Smooth muscle cell (in vitro differentiated cells): ENCODE data around the gene HNRNPK. TPM values are rescaled to one million over a fixed set of nuclear protein-coding genes. Genes with fewer than 3 reads are reported as not detected.

Experiments
- DNase-seq: peaks from one replicate; lab custom pipeline; 2025; ENCODE audit not compliant: unreplicated experiment; lab: John Stamatoyannopoulos, UW
- H2AFZ ChIP-seq: fragments of 200-600 bp; sonication (generic); 2 replicates; pipeline ENCODE4 v1.6.0; 2016; ENCODE audit warnings: antibody characterized with exemption, low read depth, mild to moderate bottlenecking
- H3F3A ChIP-seq: fragments of 200-600 bp; sonication (generic); 2 replicates; pipeline ENCODE4 v1.6.0; 2017; ENCODE audit warnings: antibody characterized with exemption, low read depth
- H3K27ac ChIP-seq: fragments of 200-600 bp; sonication (generic); 2 replicates; pipeline ENCODE4 v1.5.1; 2016; ENCODE audit warnings: low read depth, mild to moderate bottlenecking
- H3K27me3 ChIP-seq: fragments of 200-600 bp; sonication (generic); 2 replicates; pipeline ENCODE4 v1.6.1; 2016; ENCODE audit warnings: low read depth, mild to moderate bottlenecking
- H3K36me3 ChIP-seq: fragments of 200-600 bp; sonication (generic); 2 replicates; pipeline ENCODE4 v1.5.1; 2016; ENCODE audit warnings: low read depth
- H3K4me1 ChIP-seq: fragments of 200-600 bp; sonication (generic); 2 replicates; pipeline ENCODE4 v1.5.1; 2016; ENCODE audit warnings: low read depth
- H3K4me2 ChIP-seq: fragments of 200-600 bp; sonication (generic); 2 replicates; pipeline ENCODE4 v1.6.0; 2016; ENCODE audit warnings: mild to moderate bottlenecking
- H3K4me3 ChIP-seq: fragments of 200-600 bp; sonication (generic); 2 replicates; pipeline ENCODE4 v1.5.1; 2016; ENCODE audit warnings: mild to moderate bottlenecking
- H3K79me2 ChIP-seq: fragments of 200-600 bp; sonication (generic); 2 replicates; pipeline ENCODE4 v1.6.0; 2016; ENCODE audit warnings: low read depth, mild to moderate bottlenecking
- H3K9ac ChIP-seq: fragments of 200-600 bp; sonication (generic); 2 replicates; pipeline ENCODE4 v1.6.0; 2016; ENCODE audit warnings: low read depth
- H3K9me3 ChIP-seq: fragments of 200-600 bp; sonication (generic); replicated peaks from 2 replicates; pipeline ENCODE4 v1.5.1; 2016; ENCODE audit warnings: low read depth
- H4K20me1 ChIP-seq: fragments of 200-600 bp; sonication (generic); 2 replicates; pipeline ENCODE4 v1.6.0; 2016; ENCODE audit warnings: low read depth
- CTCF ChIP-seq: fragments of 200-600 bp; sonication (generic); IDR thresholded peaks from 2 replicates; pipeline ENCODE4 v1.5.1; 2017; ENCODE audit warnings: borderline replicate concordance, mild to moderate bottlenecking, antibody characterized with exemption; ENCODE audit not compliant: insufficient read depth, poor library complexity, severe bottlenecking
- WGBS: methylation state at CpG from one replicate; pipeline ENCODE4 v1.1.7; 2016; ENCODE audit warnings: low lambda C conversion rate; 5-methylcytosine and 5-hydroxymethylcytosine counted together
- polyA plus RNA-seq: library from polyadenylated mRNA; unstranded; fragments of >200 nt; fragmentation: Nextera tagmentation; extraction: Ambion mirVana; gene quantifications from 2 replicates; pipeline ENCODE4 v1.2.1, GENCODE V29; 2016
- total RNA-seq: library from RNA; depleted of rRNA; stranded (reverse); fragments of >200 nt; gene quantifications from 2 replicates; pipeline ENCODE4 v1.2.3, GENCODE V29; 2014

The HNRNPK gene
- total and polyA plus RNA-seq, 2 experiments from 2014 or later: 468 to 584 TPM

DNA sequence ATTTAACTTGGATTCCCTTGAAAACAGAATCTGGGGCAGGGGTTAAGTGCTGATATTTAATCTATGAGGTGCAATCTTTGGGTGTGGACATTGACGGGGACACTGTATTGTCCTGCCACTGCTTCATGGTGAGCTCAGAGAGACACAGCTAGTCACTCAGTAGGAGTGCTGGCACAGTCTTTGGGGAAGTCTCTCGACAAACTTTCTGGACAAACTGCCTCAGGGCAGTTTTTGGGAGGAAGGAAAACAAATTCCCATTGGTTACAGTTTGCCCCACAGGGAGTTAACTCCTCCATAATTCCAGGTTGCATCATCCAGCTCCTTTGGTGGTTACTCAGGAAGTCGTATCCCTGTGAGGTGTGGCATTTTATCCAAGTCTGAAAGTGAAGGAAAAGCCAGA lies 17.9 kb downstream of the HNRNPK start:
- Histone ChIP-seq H4K20me1 (peaks cover 19% of the 10 kb centered on the region), H3K9ac (no peak overlapping the region), H3F3A (peaks cover 23% of the 10 kb centered on the region), H3K4me3 (no peak overlapping the region), H3K36me3 (peaks cover 4% of the 10 kb centered on the region), H3K4me1 (no peaks in the 10 kb centered on the region), H3K79me2 (no peaks in the 10 kb centered on the region), H3K27ac (no peak overlapping the region), H3K27me3 (no peaks in the 10 kb centered on the region), H2AFZ (no peak overlapping the region), H3K4me2 (no peak overlapping the region), H3K9me3 (no peaks in the 10 kb centered on the region)
- no peak for DNase-seq
- TF ChIP-seq CTCF: no peak
- 57% methylated on average over 3 of the region's 3 CpGs for WGBS

DNA sequence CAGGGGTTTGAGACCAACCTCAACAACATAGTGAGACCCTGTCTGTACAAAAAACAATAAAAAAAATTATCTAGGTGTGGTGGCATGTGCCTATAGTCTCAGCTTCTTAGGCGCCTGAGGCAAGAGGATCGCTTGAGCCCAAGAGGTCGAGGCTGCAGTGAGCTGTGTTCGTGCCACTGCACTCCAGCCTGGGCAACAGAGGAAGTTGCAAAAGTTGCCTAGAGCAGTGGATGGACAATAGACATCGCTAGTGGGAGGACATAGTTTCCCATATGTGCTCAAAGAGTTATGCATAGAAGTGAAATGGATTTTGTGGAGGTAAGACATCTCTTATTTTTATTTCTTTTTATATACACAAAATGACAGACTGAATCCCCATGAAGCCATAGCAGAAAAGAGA lies 19.0 kb downstream of the HNRNPK start:
- TF ChIP-seq CTCF: no peak
- H3K27ac ChIP-seq: no peak overlapping the region
- 97% methylated on average over 5 of the region's 5 CpGs for whole genome bisulfite sequencing

DNA sequence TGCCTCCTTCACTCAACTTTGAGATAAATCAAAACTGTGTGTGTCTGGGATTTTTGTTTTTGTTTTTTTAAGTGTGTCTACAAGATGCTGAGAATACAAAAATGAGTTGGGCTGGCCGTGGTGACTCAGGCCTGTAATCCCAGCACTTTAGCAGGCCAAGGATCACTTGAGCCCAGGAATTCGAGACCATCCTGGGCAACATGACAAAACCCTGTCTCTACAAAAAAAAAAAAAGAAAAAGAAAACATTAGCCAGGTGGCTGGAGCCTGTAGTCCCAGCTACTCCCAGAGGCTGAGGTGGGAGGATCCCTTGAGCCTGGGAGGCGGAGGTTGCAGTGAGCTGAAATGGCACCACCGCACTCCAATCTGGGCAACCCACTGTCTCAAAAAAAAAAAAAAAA lies 21.0 kb downstream of the HNRNPK start:
- H3K27me3 ChIP-seq: no peaks in the 10 kb centered on the region

More for the DNA sequence above, 19.0 kb downstream of the HNRNPK start:
- Histone ChIP-seq H3K4me3 (no peak overlapping the region), H3K4me1 (no peaks in the 10 kb centered on the region), H3K9ac (no peak overlapping the region), H3F3A (peaks cover 14% of the 10 kb centered on the region), H2AFZ (no peak overlapping the region), H3K27me3 (no peaks in the 10 kb centered on the region), H3K9me3 (no peaks in the 10 kb centered on the region), H3K79me2 (no peaks in the 10 kb centered on the region), H3K4me2 (no peak overlapping the region), H3K36me3 (no peaks in the 10 kb centered on the region), H4K20me1 (peaks cover 8% of the 10 kb centered on the region)
- DNase-seq: no peak

GRCh38 chr9:83957248-83957513 lies 22.8 kb downstream of the HNRNPK start:
- H3K27me3 ChIP-seq: no peaks in the 10 kb centered on the region
- no peak for DNase-seq
- H3K4me1 ChIP-seq: no peaks in the 10 kb centered on the region
- H3K79me2 ChIP-seq: no peaks in the 10 kb centered on the region
- H3K36me3 ChIP-seq: no peaks in the 10 kb centered on the region
- TF ChIP-seq CTCF: no peak
- no peak overlapping the region for H2AFZ ChIP-seq
- no peak overlapping the region for H3K27ac ChIP-seq
- H3K9ac ChIP-seq: no peak overlapping the region
- H3K9me3 ChIP-seq: no peaks in the 10 kb centered on the region
- H3K4me2 ChIP-seq: no peak overlapping the region
- H3F3A ChIP-seq: peaks cover 4% of the 10 kb centered on the region
- WGBS: 87% methylated on average over 4 of the region's 4 CpGs
- no peaks in the 10 kb centered on the region for H4K20me1 ChIP-seq
- H3K4me3 ChIP-seq: no peak overlapping the region

More for the DNA sequence above, 21.0 kb downstream of the HNRNPK start:
- H3K36me3 ChIP-seq: no peaks in the 10 kb centered on the region
- H4K20me1 ChIP-seq: no peaks in the 10 kb centered on the region
- H2AFZ ChIP-seq: no peak overlapping the region
- no peak overlapping the region for H3K27ac ChIP-seq
- no peak overlapping the region for H3K4me3 ChIP-seq
- no peak for TF ChIP-seq CTCF
- H3K9me3 ChIP-seq: no peaks in the 10 kb centered on the region
- no peaks in the 10 kb centered on the region for H3K79me2 ChIP-seq
- 56% methylated on average over 4 of the region's 4 CpGs for WGBS
- H3K4me1 ChIP-seq: no peaks in the 10 kb centered on the region
- no peak overlapping the region for H3K9ac ChIP-seq
- H3K4me2 ChIP-seq: no peak overlapping the region
- no peak for DNase-seq
- H3F3A ChIP-seq: peaks cover 4% of the 10 kb centered on the region
